Heart left ventricle (tissue), 13 donors: ENCODE results near the gene ZNF526.

Experiments
- POLR2A ChIP-seq, 2 donors: fragments of 450-650 bp; IDR thresholded peaks; one replicate each; pipeline ENCODE4 v1.6.1; 2017; ENCODE audit warnings: antibody characterized with exemption in 2 of 2, mild to moderate bottlenecking in 2 of 2, moderate library complexity in 2 of 2
- TF ChIP-seq, protein P1 (sequence below), 12 donors: fragments of 200-600 bp; sonication (generic) in 4 of 12; IDR thresholded peaks; one replicate each; pipeline versions ENCODE4 v1.5.0 to v1.8.0; 2018 to 2022; ENCODE audit warnings: antibody characterized with exemption in 12 of 12, mild to moderate bottlenecking in 5 of 12
- donor health status: ischemic (EF 13 %, LVEDD 7.1; RV severe dilation, severe dysfunction).
- donor health status: DM: no; HTN: yes; CAD: no.
- donor health status: DM: no; HTN: no; CAD: no.
- donor health status: ischemic (EF 25% LVEDD 6.9; RV normal size, moderate dysfunction).
- donor health status: ischemic (EF 25% LVEDD 5.7; RV mildly dilated, moderate dysfunction).
- donor health status: ischemic (EF 35%, LVEDD 5.7; RV mildly dilated, moderate dysfunction).
- donor health status: nonischemic (EF 11% LVEDD 7.7; RV severe dilation, severe dysfunction).
- donor health status: DM: yes; HTN: yes; CAD: no.
- donor health status: PGD.
- donor health status: ischemic (EF 29% LVEDD 5.4; RV normal size, mild dysfunction).
- donor health status: nonischemic (EF 23%, LVEDD 6.1; RV moderate dilation, normal function).

GRCh38 chr19:42252365-42253244, 32.5 kb downstream of the ZNF526 start:
- TF ChIP-seq, protein P1, sequence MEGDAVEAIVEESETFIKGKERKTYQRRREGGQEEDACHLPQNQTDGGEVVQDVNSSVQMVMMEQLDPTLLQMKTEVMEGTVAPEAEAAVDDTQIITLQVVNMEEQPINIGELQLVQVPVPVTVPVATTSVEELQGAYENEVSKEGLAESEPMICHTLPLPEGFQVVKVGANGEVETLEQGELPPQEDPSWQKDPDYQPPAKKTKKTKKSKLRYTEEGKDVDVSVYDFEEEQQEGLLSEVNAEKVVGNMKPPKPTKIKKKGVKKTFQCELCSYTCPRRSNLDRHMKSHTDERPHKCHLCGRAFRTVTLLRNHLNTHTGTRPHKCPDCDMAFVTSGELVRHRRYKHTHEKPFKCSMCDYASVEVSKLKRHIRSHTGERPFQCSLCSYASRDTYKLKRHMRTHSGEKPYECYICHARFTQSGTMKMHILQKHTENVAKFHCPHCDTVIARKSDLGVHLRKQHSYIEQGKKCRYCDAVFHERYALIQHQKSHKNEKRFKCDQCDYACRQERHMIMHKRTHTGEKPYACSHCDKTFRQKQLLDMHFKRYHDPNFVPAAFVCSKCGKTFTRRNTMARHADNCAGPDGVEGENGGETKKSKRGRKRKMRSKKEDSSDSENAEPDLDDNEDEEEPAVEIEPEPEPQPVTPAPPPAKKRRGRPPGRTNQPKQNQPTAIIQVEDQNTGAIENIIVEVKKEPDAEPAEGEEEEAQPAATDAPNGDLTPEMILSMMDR (IDR thresholded peaks at IDR 0.05): no peak
- no peak for TF ChIP-seq POLR2A (IDR thresholded peaks at IDR 0.05)
